ENCODE measurements around the gene PTER.

Gene PTER, protein sequence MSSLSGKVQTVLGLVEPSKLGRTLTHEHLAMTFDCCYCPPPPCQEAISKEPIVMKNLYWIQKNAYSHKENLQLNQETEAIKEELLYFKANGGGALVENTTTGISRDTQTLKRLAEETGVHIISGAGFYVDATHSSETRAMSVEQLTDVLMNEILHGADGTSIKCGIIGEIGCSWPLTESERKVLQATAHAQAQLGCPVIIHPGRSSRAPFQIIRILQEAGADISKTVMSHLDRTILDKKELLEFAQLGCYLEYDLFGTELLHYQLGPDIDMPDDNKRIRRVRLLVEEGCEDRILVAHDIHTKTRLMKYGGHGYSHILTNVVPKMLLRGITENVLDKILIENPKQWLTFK

DNA sequence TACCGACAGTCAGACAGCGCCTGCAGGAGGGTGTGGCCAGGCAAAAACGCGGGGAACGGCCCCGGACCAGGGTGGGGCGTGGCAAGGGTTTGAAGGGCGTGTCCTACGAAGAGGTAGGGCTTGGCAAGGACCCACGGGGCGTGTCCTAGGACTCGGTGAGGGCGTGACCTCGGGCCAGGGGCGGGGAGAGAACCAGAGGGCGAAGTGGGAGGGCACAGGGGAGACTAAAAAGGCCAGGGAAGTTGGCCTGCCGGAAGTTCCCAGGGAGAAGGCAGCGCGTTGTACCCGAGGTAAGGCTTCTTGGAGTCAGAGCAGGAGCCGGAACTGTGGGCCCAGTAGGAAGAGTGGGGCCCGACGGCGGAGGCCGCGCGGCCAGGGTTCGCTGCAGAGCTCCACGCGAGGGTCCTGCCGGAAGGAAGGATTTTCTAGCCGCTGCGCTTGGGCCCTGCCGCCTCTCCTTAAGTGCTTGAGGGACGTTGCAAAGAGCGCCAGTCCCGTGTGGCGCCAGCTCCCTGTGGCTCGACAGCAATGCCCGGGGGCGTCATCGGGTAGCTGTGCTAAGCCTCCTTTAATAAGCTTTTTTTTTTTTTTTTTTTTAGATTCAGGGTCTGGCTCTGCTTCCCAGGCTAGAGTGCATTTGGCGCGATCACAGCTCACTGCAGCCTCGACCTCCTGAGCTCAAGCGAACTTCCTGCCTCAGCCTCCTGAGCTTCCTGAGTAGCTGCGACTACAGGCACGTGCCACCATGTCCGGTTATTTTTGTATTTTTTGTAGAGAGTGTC lies at the start of gene PTER:
Gene PTER, plus strand, starts transcription at position 253 of the 782 bp plus-strand sequence. CDS start 47,375 bp downstream, outside the sequence.
- FAIRE-seq (peak; percentile 100), DNase-seq (ENCODE audit: extremely low spot score, insufficient read length, low read depth) (peak; percentile 84)

GRCh38 chr10:16392531-16393069 lies 44.2 kb upstream of the PTER start:
- FAIRE-seq (no peak), DNase-seq (ENCODE audit: extremely low spot score, insufficient read length, low read depth) (no peak)

DNA sequence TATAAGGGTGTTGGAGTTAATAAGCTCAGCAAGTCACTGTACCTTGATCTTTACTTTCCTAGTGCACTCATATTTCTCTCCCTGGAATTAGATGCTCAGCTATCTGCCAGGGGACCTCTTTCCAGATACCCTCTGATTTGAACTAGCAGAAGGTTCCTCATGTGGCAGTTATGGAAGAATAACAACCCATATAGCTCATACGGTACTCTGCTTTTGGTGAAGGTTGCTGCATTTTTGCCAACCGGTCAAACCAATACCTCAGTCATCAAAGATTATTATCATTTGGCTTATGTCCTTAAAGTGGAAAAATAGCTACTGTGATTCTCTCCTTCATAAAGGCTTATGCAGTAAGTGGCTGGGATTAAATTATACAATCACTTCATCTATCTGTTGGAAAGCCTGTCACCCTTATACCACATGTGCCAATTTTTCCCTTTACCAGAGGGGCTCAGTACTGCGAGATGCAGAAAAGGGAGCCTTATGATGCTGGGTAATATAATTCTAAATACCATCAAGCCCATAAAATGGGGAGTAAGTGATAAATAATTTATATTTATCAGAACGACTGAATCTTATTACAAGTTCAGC lies 43.4 kb upstream of the PTER start:
- DNase-seq (ENCODE audit: extremely low spot score, insufficient read length, low read depth) (no peak), FAIRE-seq (no peak)

DNA sequence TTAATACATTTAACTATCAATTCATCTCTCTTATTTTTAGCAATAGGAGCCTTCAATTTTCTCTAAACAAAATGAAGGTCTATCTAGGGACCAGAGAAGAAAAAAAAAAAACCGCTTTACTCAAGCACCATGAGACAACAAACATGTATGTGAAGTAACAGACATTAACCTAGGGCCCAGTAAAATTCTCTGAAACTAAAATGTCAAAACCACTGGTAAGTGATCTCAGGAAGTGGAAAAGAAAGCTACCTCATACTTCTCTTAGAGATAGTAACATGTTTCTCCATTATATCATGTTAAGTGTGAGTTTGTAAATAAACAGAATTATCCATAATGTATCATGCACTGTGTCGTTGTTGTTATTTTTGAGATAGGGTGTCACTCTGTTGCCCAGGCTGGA lies 35.4 kb upstream of the PTER start:
- no peak for FAIRE-seq

GRCh38 chr10:16408379-16408778 lies 28.4 kb upstream of the PTER start:
- DNase-seq (ENCODE audit: extremely low spot score, insufficient read length, low read depth), result no peak
- FAIRE-seq, result no peak

More for the DNA sequence above, 35.4 kb upstream of the PTER start:
- DNase-seq (ENCODE audit: extremely low spot score, insufficient read length, low read depth), result no peak

DNA sequence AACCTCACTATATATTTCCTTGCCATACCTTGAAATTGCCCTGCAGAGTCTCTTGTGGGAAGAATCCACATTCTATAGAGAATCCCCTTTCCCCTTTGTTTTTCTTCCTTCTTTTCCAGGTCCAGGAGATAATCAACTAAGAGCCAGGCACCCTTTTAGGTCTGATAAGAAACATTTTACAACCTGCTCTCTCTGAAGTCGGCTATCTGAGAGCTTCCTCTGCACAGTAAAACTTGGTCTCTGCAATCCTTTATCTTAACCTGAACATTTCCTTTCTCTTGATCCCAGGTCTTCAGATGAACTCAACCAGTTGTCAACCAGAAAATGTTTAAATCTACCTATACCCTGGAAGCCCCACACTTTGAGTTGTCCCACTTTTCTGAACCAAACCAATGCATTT lies 19.5 kb upstream of the PTER start:
- DNase-seq (ENCODE audit: extremely low spot score, insufficient read length, low read depth), result no peak
- no peak for FAIRE-seq

DNA sequence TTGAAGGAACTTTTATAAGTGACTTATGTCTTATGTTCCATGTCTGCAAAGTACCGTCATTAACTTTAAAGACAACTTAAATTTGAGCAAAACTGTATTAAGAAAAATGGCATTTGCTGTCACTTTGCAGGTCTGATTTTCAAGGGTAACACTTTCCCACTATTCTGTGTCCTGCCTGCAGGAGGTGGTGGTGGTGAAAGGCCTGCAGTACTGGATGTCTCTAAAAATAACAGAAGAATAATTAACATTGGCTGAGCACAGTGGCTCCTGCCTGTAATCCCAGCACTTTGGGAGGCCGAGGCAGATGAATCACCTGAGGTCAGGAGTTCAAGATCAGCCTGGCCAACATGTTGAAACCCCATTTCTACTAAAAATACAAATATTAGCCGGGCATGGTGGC lies 13.2 kb upstream of the PTER start:
- no peak for DNase-seq (ENCODE audit: extremely low spot score, insufficient read length, low read depth)
- no peak for FAIRE-seq

GRCh38 chr10:16425449-16425848 lies 11.4 kb upstream of the PTER start:
- DNase-seq (ENCODE audit: extremely low spot score, insufficient read length, low read depth) (no peak), FAIRE-seq (no peak)

DNA sequence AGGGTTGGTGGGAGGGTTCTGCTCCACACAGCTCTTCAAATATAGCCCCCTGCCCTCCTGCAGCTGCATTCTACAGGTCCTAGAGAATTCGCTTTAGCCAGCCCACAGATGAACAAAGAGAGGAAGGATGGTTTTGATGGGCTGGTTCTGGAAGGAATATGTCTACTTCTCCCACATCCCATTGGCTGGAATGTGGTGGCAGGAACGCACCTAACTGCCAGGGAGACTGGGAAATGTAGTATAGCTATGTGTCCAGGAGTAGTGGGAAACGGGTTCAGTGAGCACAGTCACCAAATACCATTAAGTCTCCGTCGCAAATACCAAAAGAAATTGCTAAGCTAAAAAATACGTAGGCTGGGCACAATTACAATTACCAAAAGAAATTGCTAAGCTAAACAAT lies 7.3 kb upstream of the PTER start:
- no peak for FAIRE-seq
- DNase-seq (ENCODE audit: extremely low spot score, insufficient read length, low read depth), result no peak

DNA sequence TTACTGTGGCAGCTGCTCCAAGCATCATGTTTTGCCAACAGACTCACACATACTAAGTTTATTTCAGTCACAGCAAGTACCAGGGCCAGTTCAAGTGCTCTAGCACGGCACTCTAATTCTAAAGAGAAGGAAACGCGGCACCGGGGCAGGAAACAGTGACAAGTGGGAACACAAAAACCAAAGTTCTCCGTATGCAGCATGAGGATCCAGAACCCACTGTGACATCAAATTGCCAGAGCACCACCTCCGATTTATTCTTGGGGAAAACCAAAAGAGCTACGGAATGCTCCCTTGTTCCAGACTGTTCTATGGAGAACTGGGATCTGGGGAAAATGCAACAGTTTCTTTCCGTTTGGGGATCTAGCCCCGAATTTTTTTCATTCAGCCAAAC lies 448 bp upstream of the PTER start:
- no peak for DNase-seq (ENCODE audit: extremely low spot score, insufficient read length, low read depth)
- FAIRE-seq, result no peak

DNA sequence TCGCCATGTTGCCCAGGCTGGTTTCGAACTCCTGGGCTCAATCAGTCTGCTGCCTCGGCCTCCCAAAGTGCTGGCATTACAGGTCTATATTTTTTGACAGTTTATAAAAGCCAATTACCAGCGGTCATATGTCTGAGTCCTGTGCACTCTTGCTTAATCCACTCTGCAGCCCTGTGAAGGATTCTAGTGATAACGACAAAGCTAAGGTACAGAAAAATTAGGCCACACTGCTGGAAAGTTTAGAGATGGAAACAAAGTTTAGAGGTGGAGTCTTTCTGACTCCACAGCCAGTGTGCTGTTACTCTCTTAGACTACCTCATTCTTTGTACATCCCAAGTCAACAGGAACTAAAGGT lies 707 bp downstream of the PTER start:
- peak; percentile 39 for FAIRE-seq
- no peak for DNase-seq (ENCODE audit: extremely low spot score, insufficient read length, low read depth)

DNA sequence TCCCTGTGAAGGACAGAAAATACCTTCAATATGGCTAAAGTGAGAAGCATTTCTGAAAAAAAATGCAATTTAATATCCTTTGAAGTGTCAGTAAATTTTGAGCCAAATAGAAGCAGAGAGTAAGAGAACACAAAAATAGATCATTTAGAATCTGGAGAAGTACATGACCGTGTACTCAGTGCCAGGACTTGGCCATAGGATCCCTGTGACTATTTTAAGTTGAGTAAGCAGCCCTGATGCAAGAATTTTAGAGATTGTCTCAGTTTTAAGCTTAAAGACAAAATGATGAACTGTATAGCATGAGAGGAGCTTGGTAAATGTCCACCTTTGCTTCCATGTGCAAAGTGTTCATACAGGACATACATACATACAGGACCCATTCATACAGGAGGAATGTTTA lies 2.5 kb downstream of the PTER start:
- no peak for FAIRE-seq
- no peak for DNase-seq (ENCODE audit: extremely low spot score, insufficient read length, low read depth)

DNA sequence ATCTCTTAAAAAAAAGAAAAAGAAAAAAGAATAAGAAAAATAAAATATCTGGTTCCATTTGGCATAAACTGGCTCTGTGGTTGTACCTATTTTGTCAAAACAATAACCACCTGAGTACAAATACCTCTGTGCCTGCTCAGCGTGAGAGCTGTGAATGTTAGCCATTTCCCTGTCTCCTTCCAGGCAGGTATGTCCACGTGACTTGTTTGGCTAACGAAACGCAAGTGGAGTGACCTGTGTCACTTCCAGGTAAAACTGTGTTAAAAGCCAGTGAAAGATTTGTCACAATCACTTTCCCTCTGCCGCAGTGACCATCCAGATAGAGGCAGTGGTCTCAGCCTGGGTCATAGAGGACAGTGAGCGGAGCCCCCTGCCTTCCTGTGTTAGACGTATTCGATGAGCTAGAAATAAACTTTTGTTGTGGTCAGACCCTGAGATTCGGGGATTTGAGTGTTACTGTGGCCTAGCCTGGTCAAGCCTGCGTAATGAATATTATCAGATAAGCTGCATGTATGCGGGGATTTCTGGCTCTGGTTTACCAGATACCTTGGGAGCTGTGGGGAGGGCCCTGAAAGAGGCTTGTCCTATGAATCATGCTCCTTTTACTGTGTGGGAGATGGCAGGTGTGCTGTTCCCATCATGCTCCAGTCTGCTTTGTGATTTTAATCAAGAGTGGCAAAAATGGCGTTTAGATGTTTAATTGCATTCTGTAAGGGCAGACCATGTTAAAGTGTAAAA lies 3.8 kb downstream of the PTER start:
- DNase-seq (ENCODE audit: extremely low spot score, insufficient read length, low read depth) (no peak), FAIRE-seq (no peak)

GRCh38 chr10:16441173-16441840 lies 4.5 kb downstream of the PTER start:
- FAIRE-seq (no peak), DNase-seq (ENCODE audit: extremely low spot score, insufficient read length, low read depth) (no peak)

GRCh38 chr10:16442914-16443313 lies 6.1 kb downstream of the PTER start:
- no peak for DNase-seq (ENCODE audit: extremely low spot score, insufficient read length, low read depth)
- FAIRE-seq, result no peak

DNA sequence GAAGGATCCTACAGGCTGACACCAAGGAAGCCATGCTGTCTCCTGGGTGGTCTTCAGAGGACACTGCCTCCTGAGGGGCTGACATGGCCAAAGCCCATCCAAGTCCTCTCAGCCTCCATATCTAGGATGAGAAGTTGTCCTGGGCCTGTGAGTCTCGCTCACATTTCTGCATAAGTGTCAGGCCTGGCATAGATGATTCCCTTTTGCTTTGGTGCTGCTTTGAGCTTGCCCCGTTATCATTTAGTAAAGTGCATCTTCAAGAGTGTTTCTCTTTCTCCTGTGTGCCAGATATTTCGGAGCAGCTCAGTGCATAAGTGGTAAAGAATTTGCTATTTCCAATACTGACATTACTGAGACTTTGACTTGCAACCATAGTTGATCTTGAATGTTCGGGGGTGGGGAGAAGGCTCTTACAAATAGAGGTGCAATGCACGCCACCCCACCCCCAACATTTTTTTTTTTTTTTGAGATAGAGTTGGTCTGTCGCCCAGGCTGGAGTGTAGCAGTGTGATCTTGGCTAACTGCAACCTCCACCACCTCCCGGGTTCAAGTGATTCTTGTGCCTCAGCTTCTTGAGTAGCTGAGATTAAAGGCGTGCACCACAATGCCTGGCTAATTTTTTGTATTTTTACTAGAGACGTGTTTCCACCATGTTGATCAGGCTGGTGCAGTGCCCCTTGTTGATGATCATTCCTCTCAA lies 9.1 kb downstream of the PTER start:
- FAIRE-seq (no peak), DNase-seq (ENCODE audit: extremely low spot score, insufficient read length, low read depth) (no peak)

DNA sequence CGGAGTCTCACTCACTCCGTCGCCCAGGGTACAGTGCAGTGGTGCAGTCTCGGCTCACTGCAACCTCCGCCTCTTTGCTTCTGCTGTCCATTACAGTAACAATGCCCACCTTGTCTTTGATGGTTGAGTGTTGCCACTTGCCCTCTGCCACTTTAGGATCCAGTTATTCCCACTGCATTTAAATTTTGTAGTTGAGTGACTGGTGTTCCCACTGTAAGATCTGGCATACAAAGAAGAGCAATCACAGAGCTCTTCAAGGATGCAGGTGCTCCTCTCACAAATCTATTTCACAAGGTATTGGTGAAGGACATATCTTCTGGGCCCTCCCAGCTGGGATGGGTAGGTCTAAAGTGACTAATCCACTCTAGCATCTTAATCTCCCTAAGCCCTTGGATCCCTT lies 12.6 kb downstream of the PTER start:
- FAIRE-seq, result no peak
- no peak for DNase-seq (ENCODE audit: extremely low spot score, insufficient read length, low read depth)

GRCh38 chr10:16458166-16458955 lies 21.6 kb downstream of the PTER start:
- FAIRE-seq (peak; percentile 24), DNase-seq (ENCODE audit: extremely low spot score, insufficient read length, low read depth) (no peak)

Measured in GM18507 (cell line).